K562 (cell line): ENCODE results near the gene FERMT3. TPM values are rescaled to one million over a fixed set of nuclear protein-coding genes. Genes with fewer than 3 reads are reported as not detected.

ENCODE experiments used
- AFF1 ChIP-seq, 2 experiments: fragments of 450-650 bp; IDR thresholded peaks; 2 replicates each; pipeline ENCODE4 v1.6.1; 2018; ENCODE audit warnings: mild to moderate bottlenecking in 2 of 2, low read depth in 1 of 2; ENCODE audit not compliant: partially characterized antibody in 2 of 2
- BMI1 ChIP-seq: fragments of 150-350 bp; IDR thresholded peaks from 2 replicates; pipeline ENCODE4 v1.6.1; 2014; ENCODE audit warnings: low read length
- POLR2AphosphoS5 ChIP-seq: IDR thresholded peaks from 2 replicates; pipeline ENCODE4 v1.6.1; 2011; ENCODE audit warnings: mild to moderate bottlenecking, low read depth, low read length, moderate library complexity; ENCODE audit not compliant: control insufficient read depth, insufficient read depth
- polyA plus RNA-seq, 8 experiments: library from polyadenylated mRNA; depleted of rRNA in 4 of 8; stranded (reverse) in 5 of 8; unstranded in 3 of 8; fragments of >200 nt; fragmentation: Nextera tagmentation in 2 of 8; fragmentation: Illumina TruSeq in 1 of 8; extraction: Ambion mirVana in 2 of 8; extraction: Trizol in 1 of 8; gene quantifications; 2 replicates each; pipeline versions ENCODE4 v1.2.1 to v1.2.3, GENCODE V29; 2011 to 2014; ENCODE audit warnings: inconsistent platforms in 1 of 8, missing spikeins in 1 of 8
- total RNA-seq, 7 experiments: library from RNA; depleted of rRNA in 6 of 7; stranded (reverse); fragments of >200 nt in 6 of 7; fragmentation: Illumina TruSeq in 2 of 7; extraction: Trizol in 2 of 7; gene quantifications; 2 replicates each; pipeline versions ENCODE4 v1.2.1 to v1.2.3, GENCODE V29; 2011 to 2021; ENCODE audit warnings: low replicate concordance in 1 of 7
- TF ChIP-seq, protein P1 (sequence below): fragments of 250-450 bp; sonication (Bioruptor Pico); IDR thresholded peaks from 2 replicates; pipeline ENCODE4 v1.4.0; 2020
- TF ChIP-seq, protein P2 (sequence below): IDR thresholded peaks from 2 replicates; pipeline ENCODE4 v1.6.1; 2014; ENCODE audit warnings: antibody characterized with exemption

The FERMT3 gene
- total and polyA plus RNA-seq, 9 of the 15 experiments (the other 6 are each of a cell fraction or from before 2014, with no cell fraction given), result 3.2 to 275 (median 79.7) TPM

GRCh38 chr11:64246871-64247728 is 40.6 kb downstream of the FERMT3 start, which contains the start of gene PPP1R14B (continued):
- TF ChIP-seq BMI1 (no peak), AFF1 (IDR thresholded peaks at IDR 0.05; ENCODE audit: low read depth in 1 of 2, partially characterized antibody in 2 of 2) (peak in 1 of 2 experiments; percentile 53), POLR2AphosphoS5 (no peak; the same call in 1 of the 2 replicates)
- TF ChIP-seq, protein P1, sequence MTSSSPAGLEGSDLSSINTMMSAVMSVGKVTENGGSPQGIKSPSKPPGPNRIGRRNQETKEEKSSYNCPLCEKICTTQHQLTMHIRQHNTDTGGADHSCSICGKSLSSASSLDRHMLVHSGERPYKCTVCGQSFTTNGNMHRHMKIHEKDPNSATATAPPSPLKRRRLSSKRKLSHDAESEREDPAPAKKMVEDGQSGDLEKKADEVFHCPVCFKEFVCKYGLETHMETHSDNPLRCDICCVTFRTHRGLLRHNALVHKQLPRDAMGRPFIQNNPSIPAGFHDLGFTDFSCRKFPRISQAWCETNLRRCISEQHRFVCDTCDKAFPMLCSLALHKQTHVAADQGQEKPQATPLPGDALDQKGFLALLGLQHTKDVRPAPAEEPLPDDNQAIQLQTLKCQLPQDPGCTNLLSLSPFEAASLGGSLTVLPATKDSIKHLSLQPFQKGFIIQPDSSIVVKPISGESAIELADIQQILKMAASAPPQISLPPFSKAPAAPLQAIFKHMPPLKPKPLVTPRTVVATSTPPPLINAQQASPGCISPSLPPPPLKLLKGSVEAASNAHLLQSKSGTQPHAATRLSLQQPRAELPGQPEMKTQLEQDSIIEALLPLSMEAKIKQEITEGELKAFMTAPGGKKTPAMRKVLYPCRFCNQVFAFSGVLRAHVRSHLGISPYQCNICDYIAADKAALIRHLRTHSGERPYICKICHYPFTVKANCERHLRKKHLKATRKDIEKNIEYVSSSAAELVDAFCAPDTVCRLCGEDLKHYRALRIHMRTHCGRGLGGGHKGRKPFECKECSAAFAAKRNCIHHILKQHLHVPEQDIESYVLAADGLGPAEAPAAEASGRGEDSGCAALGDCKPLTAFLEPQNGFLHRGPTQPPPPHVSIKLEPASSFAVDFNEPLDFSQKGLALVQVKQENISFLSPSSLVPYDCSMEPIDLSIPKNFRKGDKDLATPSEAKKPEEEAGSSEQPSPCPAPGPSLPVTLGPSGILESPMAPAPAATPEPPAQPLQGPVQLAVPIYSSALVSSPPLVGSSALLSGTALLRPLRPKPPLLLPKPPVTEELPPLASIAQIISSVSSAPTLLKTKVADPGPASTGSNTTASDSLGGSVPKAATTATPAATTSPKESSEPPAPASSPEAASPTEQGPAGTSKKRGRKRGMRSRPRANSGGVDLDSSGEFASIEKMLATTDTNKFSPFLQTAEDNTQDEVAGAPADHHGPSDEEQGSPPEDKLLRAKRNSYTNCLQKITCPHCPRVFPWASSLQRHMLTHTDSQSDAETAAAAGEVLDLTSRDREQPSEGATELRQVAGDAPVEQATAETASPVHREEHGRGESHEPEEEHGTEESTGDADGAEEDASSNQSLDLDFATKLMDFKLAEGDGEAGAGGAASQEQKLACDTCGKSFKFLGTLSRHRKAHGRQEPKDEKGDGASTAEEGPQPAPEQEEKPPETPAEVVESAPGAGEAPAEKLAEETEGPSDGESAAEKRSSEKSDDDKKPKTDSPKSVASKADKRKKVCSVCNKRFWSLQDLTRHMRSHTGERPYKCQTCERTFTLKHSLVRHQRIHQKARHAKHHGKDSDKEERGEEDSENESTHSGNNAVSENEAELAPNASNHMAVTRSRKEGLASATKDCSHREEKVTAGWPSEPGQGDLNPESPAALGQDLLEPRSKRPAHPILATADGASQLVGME (CRISPR knock-in tag), result 0 out of 2 replicates have a peak, but pooled peaks have one; percentile 28
- TF ChIP-seq, protein P2, sequence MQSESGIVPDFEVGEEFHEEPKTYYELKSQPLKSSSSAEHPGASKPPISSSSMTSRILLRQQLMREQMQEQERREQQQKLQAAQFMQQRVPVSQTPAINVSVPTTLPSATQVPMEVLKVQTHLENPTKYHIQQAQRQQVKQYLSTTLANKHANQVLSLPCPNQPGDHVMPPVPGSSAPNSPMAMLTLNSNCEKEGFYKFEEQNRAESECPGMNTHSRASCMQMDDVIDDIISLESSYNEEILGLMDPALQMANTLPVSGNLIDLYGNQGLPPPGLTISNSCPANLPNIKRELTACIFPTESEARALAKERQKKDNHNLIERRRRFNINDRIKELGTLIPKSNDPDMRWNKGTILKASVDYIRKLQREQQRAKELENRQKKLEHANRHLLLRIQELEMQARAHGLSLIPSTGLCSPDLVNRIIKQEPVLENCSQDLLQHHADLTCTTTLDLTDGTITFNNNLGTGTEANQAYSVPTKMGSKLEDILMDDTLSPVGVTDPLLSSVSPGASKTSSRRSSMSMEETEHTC, result no peak
